ENCODE data around the gene GALR2.

GALR2 gene

GRCh38 chr17:76095943-76096342, 21.4 kb downstream of the GALR2 start:
- no peak for DNase-seq
- no peak for ATAC-seq

GRCh38 chr17:76097716-76098295, 23.2 kb downstream of the GALR2 start:
- ATAC-seq (no peak), DNase-seq (no peak)

- no peak for ATAC-seq
- DNase-seq: no peak
Observed at GRCh38 chr17:76102944-76103273, 28.3 kb downstream of the GALR2 start.

- peak; percentile 95 for DNase-seq
- peak; percentile 86 for ATAC-seq
Observed at GRCh38 chr17:76103274-76104139, 28.9 kb downstream of the GALR2 start, which contains the start of gene EXOC7. EXOC7 (minus strand) TSS chr17:76103787; CDS start chr17:76103692, 95 bp downstream.

GRCh38 chr17:76104140-76104895, 29.7 kb downstream of the GALR2 start:
- ATAC-seq (no peak), DNase-seq (no peak)

- DNase-seq (no peak), ATAC-seq (no peak)
Observed at GRCh38 chr17:76104896-76105231, 30.3 kb downstream of the GALR2 start.

- DNase-seq (no peak), ATAC-seq (no peak)
Observed at GRCh38 chr17:76106703-76107102, 32.1 kb downstream of the GALR2 start.

GRCh38 chr17:76107509-76107908, 32.9 kb downstream of the GALR2 start:
- DNase-seq: no peak
- no peak for ATAC-seq

- DNase-seq (no peak), ATAC-seq (no peak)
Observed at GRCh38 chr17:76111956-76112355, 37.4 kb downstream of the GALR2 start.

GRCh38 chr17:76115138-76115754, 40.7 kb downstream of the GALR2 start:
- ATAC-seq: no peak
- DNase-seq: no peak

GRCh38 chr17:76119409-76120371, 45.1 kb downstream of the GALR2 start:
- ATAC-seq: no peak
- DNase-seq: no peak

GRCh38 chr17:76120658-76121008, 46.1 kb downstream of the GALR2 start:
- no peak for DNase-seq
- no peak for ATAC-seq

- DNase-seq (peak; percentile 39), ATAC-seq (peak; percentile 1)
Observed at GRCh38 chr17:76121932-76122430, 47.4 kb downstream of the GALR2 start.

- no peak for DNase-seq
- no peak for ATAC-seq
Observed at GRCh38 chr17:76122431-76123190, 48.0 kb downstream of the GALR2 start.

- ATAC-seq (no peak), DNase-seq (no peak)
Observed at GRCh38 chr17:76123191-76123499, 48.6 kb downstream of the GALR2 start.

GRCh38 chr17:76123749-76124581, 49.4 kb downstream of the GALR2 start:
- ATAC-seq (no peak), DNase-seq (no peak)

- no peak for ATAC-seq
- no peak for DNase-seq
Observed at GRCh38 chr17:76124582-76125390, 50.2 kb downstream of the GALR2 start.

- ATAC-seq (no peak), DNase-seq (no peak)
Observed at GRCh38 chr17:76125391-76125675, 50.8 kb downstream of the GALR2 start.

GRCh38 chr17:76125922-76126321, 51.3 kb downstream of the GALR2 start:
- DNase-seq: no peak
- ATAC-seq: no peak
